ENCODE measurements around the gene KRTAP5-11.
"Not testable (repeated sequence)": the region's sequence is repeated elsewhere in the genome, so short reads cannot be mapped to it uniquely, and the experiment has no call there.

- TF ChIP-seq CTCF (conservative IDR thresholded peaks at IDR 0.05); ZFX (IDR thresholded peaks at IDR 0.05): not testable (repeated sequence)
These were observed 40.6 kb upstream of the KRTAP5-11 start for GRCh38 chr11:71623226-71623625.
